ENCODE data around the gene YWHAE.
"Not testable (repeated sequence)": the region's sequence is repeated elsewhere in the genome, so short reads cannot be mapped to it uniquely, and the experiment has no call there.

The YWHAE gene

DNA sequence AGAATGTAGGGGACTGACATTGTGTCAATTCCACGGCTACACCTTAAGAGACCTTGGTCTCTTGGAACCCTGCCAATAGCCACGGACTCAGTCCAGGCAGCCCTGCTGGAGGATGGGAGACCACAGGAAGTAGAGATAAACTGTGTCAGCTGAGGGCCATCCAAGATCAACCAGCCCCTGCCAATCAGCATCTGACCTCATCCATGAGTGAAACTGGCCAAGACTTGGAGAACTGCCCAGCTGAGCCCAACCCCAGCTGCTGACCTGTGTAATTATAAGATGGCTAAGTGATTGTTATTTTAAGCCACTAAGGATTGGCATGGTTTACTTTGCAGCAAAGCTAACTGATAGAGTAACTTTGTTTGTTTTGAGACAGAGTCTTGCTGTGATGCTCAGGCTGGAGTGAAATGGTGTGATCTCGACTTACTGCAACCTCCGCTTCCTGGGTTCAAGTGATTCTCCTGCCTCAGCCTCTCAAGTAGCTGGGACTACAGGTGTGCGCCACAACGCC is 13.3 kb upstream of the YWHAE start:
- in situ Hi-C loops (cut with MboI; ENCODE audit: low sequenced_read_pairs), result no loop called here

DNA sequence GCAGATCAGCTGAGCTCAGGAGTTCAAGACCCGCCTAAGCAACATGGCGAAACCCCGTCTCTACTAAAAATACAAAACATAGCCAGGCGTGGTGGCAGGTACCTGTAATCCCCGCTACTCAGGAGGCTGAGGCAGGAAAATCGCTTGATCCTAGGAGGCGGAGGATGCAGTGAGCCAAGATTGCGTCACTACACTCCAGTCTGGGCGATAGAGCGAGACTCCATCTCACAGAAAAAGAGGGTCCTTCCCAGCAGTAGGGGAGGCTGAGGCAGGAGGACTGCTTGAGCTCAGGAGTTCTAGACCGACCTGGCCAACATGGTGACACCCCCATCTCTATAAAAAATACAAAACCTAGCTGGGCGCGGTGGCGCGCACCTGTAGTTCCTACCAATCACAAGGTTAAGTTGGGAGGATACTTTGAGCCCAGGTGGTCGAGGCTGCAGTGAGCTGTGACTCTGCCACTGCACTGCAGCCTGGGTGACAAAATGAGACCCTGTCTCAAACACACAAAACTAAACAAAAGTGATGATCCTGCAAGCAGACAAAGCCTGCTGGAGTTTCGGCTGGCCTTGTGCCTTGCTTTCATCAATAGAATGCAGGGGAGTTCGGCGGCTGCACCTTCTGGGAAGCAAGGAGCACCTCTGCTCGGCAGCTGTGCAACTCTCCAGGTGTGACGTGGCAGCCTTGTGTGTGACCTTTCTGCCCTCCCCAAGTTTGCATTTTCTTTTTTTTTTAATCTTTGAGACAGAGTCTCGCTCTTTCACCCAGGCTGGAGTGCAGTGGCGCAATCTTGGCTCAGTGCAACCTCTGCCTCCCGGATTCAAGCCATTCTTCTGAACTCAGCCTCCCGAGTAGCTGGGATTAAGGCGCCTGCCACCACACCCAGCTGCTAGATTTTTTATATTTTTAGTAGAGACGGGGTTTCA is 12.4 kb upstream of the YWHAE start:
- in situ Hi-C loops (cut with MboI; ENCODE audit: low sequenced_read_pairs), result no loop called here

DNA sequence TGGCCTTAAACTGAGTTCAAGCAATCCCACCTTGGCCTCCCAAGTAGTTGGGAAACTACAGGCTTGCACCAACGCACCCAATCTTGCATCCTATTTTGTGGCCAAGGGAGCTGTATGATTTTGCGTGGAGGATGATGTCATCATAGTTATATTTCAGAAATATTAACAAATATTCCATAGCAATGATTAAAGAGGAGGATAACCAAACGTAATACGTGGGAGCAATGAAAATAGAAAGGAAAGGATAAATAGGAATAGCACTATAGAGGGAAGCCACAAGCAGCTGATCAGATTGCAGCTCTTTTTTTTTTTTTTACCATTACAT is 2.2 kb upstream of the YWHAE start:
- in situ Hi-C loops (cut with MboI; ENCODE audit: low sequenced_read_pairs), result no loop called here

DNA sequence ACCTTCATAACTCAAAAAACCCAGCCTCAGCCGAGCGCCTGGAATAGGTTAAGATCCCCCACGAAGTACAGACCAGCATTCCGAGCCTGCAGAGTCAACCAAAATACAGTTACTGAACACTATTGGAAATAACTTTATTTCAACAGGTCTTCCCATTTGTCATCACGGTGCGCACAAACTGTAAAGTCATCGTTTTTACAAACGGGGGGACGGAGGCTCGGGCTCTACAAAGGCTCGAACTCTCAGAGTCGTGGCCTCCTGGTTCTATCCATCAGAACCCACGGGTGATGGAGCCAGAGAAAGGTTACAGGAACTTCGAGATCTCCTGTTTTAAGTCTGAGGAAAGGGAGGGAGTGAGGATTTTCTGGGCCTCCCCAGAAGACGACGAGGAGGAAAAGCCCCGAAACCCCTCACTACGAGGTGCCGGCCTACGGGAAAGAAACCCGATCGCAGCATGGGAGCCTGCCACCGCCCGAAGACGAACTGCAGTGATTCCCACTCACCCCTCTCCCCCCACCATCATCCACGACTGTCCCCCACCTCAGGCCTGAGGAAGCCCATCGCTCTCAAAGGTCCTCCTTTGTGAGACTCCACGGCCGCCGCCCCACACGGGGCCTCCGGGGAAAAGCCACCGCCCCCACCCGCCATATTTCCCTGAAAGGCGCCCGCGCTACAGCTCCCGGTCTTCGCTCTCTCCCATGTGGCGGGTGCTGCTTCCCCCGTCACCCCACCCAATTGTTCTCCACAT is 917 bp downstream of the YWHAE start:
- in situ Hi-C loops (cut with MboI; ENCODE audit: low sequenced_read_pairs), result no loop called here

DNA sequence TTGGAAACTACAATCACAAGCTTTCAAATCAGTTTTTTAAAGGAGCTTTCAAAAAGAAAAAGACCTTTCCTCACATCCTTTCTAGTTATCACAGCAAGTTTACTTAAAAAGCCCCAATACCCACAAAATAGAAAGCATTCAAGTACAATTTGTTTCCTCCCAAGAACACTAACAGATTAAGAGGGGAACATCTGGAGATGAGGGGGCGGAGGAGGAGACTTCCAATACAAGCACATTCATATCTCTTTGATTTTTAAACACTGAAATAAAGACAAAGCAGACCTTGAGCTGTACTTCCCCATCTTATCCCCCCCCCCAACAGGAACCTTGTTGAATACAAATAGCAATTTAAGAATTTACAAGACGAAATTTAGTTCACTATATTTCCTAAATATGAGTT is 2.0 kb downstream of the YWHAE start:
- in situ Hi-C loops (cut with MboI; ENCODE audit: low sequenced_read_pairs), result no loop called here

DNA sequence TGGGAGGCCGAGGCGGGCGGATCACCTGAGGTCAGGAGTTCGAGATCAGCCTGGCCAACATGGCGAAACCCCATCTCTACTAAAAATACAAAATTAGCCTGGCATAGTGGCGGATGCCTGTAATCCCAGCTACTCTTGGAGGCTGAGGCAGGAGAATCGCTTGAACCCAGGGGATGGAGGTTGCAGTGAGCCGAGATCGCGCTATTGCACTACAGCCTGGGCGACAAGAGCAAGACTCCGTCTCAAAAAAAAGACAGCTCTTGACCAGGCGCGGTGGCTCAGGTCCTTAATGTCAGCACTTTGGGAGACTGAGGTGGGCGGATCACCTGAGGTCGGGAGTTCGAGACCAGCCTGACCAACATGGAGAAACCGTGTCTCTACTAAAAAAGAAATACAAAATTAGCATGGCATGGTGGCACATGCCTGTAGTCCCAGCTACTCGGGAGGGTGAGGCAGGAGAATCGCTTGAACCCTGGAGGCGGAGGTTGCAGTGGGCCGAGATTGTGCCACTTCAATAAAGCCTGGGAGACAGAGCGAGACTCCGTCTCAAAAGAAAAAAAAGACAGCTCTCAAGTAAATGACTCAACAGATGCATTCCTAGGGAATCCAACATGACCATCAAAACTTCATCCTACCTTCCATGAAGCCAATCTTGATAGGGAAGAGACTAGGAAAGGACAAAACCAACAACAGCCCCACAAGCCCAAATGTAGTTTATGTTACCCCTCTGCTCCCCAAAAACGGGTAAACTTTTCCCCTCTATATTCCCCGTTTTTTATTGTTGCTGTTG is 4.0 kb downstream of the YWHAE start:
- in situ Hi-C loops (cut with MboI; ENCODE audit: low sequenced_read_pairs), result not testable (repeated sequence)

DNA sequence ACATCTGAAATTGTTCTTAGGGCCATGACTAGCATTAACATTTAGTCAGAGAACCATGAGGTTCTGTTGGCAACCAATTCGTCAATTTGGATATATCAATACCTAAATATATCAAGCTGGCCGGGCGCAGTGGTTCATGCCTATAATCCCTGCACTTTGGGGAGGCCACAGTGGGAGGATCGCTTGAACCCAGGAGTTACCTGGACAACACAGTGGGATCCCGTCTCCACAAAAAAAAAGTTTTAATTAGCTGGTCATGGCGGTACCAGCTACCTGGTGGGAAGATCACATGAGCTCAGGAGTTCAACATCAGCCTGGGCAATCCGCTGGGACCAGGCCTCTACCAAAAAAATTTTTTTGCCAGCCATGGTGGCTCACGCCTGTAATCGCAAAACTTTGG is 8.4 kb downstream of the YWHAE start:
- in situ Hi-C loops (cut with MboI; ENCODE audit: low sequenced_read_pairs), result no loop called here

DNA sequence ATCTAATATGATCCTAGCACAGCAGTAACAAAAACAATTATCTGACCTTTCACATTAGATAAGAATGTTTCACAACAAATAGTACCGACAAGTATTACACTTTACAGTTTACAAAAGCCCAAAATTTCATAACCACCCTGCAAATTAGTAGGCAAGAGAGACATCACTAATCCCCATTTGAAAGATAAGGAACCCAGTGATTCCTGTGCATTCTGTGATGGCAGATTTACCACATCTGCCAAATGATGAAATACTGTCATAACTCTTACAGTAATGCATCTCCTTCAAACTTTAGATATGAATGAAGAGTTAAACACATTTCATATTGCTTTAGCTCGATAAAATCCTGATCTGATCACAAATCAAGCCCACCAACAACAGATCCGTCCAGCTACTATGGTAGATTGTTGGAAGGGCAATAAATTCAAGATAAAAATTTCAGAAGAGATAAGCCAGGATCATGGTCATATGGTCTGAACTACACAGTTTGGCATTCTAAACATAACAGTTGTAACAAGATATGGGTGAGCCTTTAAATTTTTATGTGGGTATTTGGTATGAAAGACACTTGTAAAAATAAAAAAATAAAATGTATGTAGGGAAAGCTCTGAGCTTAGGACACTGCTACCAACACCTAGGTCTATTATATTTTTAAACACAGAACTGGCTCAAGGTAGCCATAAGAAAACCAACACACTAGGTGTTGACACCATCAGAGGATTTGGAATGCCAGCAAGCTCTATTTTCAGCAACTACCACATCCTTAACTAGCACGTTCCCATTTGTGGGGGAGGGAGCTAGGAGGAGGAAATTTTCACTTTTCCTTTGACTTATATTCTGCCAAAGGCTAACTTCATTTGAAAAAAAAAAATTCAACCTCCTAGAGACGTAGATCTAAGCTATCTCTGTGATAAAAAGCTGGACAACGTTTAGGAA is 9.3 kb downstream of the YWHAE start:
- in situ Hi-C loops (cut with MboI; ENCODE audit: low sequenced_read_pairs), result no loop called here

DNA sequence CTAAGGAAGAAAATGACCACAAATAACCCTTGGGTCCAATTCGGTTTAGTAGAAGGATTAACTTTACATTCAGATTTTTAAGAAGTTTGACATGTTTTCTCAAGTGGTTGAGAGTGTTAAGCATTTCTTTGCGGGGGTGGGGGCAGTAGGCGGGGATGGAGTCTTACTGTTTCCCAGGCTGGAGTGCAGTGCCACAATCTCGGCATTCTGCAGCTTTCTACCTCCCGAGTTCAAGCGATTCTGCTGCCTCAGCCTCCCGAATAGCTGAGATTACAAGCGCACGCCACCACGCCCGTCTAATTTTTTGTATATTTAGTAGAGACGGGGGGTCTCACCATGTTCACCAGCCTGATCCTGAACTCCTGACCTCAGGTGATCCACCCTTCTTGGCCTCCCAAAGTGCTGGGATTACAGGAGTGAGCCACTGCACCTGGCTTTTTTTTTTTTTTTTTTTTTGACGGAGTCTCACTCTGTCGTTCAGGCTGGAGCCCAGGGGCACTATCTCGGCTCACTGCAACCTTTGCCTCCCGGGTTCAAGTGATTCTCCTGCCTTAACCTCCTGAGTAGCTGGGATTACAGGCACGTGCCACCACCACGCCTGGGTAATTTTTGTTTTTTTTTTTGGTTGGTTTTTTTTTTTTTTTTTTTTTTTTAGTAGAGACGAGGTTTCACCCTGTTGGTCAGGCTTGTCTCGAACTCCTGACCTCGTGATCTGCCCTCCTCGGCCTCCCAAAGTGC is 12.4 kb downstream of the YWHAE start:
- in situ Hi-C loops (cut with MboI; ENCODE audit: low sequenced_read_pairs), result not testable (repeated sequence)

DNA sequence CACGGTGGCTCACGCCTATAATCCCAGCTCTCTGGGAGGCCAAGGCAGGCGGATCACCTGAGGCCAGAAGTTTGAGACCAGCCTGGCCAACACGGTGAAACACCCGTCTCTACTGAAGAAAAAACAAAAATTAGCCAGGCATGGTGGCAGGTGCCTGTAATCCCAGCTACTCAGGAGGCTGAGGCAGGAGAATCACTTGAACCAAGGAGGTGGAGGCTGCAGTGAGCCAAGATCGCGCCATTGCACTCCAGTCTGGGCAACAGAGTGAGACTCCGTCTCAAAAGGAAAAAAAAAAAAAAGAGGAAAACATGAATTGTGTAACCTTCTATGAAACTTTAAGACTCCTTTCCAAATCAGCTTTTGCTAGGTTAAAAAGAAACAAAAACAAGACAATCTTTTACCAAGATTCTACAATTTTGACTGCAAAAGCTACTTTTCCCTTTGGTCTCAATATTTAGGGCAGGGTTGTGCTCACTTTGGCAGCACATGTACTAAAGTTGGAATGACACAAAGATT is 13.3 kb downstream of the YWHAE start:
- in situ Hi-C loops (cut with MboI; ENCODE audit: low sequenced_read_pairs), result not testable (repeated sequence)

DNA sequence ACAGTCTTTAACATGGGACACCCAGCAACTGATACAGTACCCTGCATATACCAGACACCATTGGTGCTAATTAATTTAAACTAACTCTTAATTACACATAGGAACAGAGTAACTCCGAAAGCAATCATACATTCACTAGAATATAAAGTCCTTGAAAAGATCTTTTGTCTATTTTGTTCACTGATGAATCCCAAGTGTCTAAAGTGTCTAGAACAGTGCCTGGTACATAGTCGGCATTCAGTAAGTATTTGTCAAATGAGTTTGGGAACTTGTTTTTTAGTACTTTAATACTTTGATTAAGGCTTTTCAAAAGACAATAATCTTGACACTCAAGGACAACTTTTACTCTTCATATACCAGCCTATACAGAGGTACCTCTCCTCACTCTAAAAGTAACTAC is 13.8 kb downstream of the YWHAE start:
- in situ Hi-C loops (cut with MboI; ENCODE audit: low sequenced_read_pairs), result no loop called here

DNA sequence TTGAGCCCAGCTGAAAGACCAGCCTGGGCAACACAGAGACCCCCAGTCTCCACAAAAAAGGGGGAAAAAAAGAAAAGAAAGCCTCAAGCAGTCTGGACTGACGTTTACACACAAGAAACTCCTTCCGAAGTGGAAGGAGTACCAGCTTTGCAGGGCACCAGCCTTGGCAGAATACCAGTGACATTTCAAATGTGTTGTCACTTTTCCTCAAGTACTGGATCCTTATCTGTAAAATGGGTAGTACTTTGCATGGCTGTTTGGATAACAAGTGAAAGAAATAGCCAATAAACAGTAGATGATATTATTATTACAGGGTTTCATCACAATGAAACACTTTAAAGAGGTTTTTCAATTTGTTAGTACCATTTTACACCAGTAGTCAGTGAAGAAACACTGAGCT is 14.2 kb downstream of the YWHAE start:
- in situ Hi-C loops (cut with MboI; ENCODE audit: low sequenced_read_pairs), result no loop called here

DNA sequence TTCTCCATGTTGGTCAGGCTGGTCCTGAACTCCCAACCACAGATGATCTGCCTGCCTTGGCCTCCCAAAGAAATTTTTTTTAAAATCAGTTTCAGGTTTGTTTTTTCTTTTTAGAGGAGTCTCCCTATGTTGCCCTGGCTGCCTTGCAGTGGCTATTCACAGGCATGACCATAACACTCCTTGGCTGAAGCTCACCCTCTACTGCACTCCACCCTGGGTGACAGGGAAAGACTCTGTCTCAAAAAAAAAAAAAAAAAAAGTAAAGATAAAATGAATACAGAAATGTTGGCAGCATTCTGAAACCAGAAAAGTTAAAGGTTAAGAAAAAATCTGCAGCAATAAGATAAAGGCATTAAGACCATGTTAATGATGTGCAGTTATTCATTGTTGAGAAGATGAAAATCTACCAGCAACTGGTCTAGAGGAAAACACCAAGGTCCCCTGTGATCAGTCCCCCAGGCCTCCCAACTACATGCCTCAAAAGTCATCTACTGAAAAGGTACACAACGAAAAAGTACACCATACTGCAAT is 15.1 kb downstream of the YWHAE start:
- in situ Hi-C loops (cut with MboI; ENCODE audit: low sequenced_read_pairs), result no loop called here

DNA sequence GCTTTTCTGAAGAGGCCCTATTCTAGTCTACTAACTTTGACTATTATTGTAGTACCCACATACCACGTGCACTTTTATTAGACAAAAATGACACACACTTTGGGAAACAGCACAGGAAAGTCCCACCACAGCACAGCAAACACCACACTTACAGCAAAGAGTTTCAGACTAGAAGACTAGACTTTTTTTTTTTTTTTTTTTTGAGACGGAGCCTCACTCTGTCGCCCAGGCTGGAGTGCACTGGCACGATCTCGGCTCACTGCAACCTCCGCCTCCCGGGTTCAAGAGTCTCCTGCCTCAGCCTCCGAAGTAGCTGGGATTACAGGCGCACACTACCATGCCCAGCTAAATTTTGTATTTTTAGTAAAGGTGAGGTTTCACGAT is 20.1 kb downstream of the YWHAE start:
- in situ Hi-C loops (cut with MboI; ENCODE audit: low sequenced_read_pairs), result no loop called here

DNA sequence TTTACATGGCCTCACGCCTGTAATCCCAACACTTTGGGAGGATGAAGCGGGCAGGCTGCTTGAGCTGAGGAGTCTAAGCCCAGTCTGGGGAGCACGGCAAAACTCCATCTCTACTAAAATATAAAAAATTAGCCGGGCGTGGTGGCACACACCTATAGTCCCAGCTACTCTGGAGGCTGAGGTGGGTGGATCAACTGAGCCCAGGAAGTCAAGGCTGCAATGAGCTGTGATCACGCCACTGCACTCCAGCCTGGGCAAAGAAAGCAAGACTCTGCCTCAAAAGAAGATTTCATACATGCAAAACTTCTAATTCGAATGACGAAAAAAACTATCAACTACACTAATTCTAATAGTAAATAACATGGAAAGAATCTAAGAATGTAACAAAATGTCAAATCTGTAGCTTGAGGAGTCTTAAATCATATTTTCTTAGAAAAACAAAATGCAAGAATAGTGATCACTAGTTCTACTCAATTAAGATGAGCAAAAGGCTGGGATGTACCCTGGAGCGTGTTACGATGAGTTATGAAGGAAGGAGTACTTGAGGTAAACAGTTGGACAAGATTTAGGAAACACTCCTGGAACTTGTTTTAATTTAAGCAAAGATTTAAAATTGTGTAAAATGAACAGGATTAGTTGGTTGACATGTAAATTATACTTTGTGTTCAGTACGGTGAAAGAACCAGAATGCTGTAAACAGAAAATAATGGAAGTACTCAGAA is 20.7 kb downstream of the YWHAE start:
- in situ Hi-C loops (cut with MboI; ENCODE audit: low sequenced_read_pairs), result no loop called here

DNA sequence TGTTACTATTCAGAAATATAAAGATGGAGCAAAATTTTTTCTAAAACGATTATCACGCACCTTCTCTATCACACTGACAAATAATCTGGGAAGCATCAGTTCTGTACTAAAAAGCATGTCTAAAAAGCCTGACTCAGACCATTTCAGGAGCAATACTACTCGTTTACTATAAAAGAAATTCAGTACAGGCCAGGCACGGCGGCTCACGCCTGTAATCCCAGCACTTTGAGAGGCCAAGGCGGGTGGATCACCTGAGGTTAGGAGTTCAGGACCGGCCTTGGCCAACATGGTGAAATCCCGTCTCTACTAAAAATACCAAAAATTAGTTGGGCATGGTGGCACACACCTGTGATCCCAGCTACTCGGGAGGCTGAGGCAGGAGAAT is 21.6 kb downstream of the YWHAE start:
- in situ Hi-C loops (cut with MboI; ENCODE audit: low sequenced_read_pairs), result not testable (repeated sequence)

DNA sequence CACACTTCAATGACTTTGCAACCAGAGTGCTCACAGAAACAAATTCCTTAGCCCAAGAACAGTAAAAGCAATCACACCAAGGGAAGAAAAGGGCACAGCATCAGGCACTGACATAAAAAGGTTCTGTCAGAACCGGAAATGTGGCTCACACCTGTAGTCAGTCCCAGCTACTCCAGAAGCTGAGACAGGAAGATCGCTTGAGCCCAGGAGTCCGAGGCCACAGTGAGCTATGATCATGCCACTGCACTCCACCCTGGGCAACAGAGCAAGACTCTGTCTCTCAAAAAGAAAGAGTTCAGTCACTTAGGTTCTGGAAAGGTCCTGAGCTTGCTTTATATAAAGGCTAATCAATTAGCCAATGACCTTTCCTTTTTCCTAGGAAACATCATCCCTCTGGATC is 22.7 kb downstream of the YWHAE start:
- in situ Hi-C loops (cut with MboI; ENCODE audit: low sequenced_read_pairs), result no loop called here

DNA sequence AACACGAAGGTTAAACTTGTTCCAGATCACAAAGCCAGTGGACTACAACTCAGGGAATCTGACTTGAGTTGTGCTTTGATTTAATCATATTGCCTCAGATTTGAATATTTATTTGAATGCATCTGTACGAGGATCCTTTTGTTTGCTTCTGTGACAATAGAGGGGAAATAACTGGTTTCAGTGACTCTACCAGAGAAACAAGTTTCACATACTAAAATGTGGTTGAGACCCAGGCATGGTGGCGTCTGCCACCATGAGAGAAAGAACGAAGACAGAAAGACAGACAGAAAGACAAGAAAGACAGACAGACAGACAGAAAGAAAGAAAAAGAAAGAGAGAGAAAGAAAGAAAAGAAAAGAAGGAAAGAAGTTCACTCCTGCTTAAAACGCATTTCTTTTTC is 24.0 kb downstream of the YWHAE start:
- in situ Hi-C loops (cut with MboI; ENCODE audit: low sequenced_read_pairs), result no loop called here

DNA sequence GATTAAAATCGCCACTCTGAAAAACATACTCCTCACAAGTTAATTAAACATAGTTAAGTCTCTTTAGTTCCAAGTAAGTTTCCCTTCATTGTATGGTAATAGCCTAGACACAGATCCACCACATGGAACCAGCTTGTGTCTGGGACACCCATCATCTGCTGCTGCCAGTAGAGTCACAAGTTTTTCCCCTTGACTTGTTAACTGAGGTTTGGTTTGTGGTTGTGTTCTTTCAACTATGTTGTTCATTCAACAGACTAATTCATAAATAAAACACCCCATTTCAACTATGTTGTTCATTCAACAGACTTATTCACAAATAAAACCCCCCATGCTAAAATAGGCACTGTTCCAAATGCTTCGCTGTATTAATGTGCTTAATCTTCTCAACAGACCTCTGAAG is 24.4 kb downstream of the YWHAE start:
- in situ Hi-C loops (cut with MboI; ENCODE audit: low sequenced_read_pairs), result no loop called here

All from hTERT RPE-1 (cell line).